Measurements from ENCODE around the gene NCLN.

GRCh38 chr19:3251229-3251628 lies 65.5 kb downstream of the NCLN start:
- TF ChIP-seq CTCF (IDR thresholded peaks at IDR 0.05 in 4 of 5, conservative IDR thresholded peaks at IDR 0.05 in 1 of 5) (no peak), POLR2A (IDR thresholded peaks at IDR 0.05) (no peak)
